T-helper 1 cell treated with Interleukin-12 subunit alpha and Interleukin-12 subunit beta and Interleukin-4 antibody, amounts not matched to agents 30 μg/mL and 1 μg/mL, for 36 hours (primary cell): ENCODE measurements around the gene CAMK1D.

Source experiments
- H3K27ac Mint-ChIP-seq: one replicate; pipeline ENCODE4 v1.8.0; 2021; ENCODE audit warnings: mild to moderate bottlenecking, mixed read lengths
- H3K27me3 Mint-ChIP-seq: one replicate; pipeline ENCODE4 v1.8.0; 2021; ENCODE audit warnings: low read depth, mixed read lengths
- H3K36me3 Mint-ChIP-seq: one replicate; pipeline ENCODE4 v1.8.0; 2021; ENCODE audit warnings: low read depth, mixed read lengths
- H3K4me1 Mint-ChIP-seq: one replicate; pipeline ENCODE4 v1.8.0; 2021; ENCODE audit warnings: low read depth, mixed read lengths
- H3K4me3 Mint-ChIP-seq: one replicate; pipeline ENCODE4 v1.8.0; 2021; ENCODE audit warnings: mild to moderate bottlenecking, moderate library complexity, mixed read lengths
- H3K9me3 Mint-ChIP-seq: one replicate; pipeline ENCODE4 v1.8.0; 2021; ENCODE audit warnings: mixed read lengths

Gene CAMK1D

DNA sequence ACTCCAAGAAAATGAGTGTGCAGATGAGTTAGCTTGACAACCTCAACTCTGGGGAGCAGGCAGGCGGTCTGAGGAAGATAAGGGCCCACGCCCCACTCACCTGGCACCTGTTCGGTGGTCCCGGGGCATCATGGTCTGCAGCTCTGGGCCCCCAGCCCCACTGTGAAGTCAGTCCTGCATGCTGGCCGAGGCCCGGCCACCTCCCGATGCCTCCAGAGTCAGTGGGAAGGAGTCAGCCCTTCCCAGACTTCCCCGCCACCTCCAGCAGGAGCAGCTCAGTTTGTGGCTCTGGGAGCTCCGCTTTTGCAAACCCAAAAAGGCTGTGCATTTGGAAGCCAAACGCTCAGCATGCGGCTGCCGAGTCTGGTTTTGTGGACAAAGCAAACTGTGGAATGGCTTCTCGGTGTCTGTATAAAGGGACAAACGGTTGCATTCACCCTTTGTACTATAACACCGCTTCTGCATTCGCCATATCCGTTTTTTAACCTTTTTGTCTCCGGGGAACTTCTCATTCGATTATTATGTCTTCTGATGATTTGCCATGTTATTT, 484.8 kb downstream of the CAMK1D start:
- H3K27me3 Mint-ChIP-seq = no peaks in the 10 kb centered on the region
- H3K36me3 Mint-ChIP-seq = no peaks in the 10 kb centered on the region
- no peak overlapping the region for H3K27ac Mint-ChIP-seq
- H3K4me3 Mint-ChIP-seq = no peak overlapping the region
- H3K4me1 Mint-ChIP-seq = no peaks in the 10 kb centered on the region
- H3K9me3 Mint-ChIP-seq = no peaks in the 10 kb centered on the region

DNA sequence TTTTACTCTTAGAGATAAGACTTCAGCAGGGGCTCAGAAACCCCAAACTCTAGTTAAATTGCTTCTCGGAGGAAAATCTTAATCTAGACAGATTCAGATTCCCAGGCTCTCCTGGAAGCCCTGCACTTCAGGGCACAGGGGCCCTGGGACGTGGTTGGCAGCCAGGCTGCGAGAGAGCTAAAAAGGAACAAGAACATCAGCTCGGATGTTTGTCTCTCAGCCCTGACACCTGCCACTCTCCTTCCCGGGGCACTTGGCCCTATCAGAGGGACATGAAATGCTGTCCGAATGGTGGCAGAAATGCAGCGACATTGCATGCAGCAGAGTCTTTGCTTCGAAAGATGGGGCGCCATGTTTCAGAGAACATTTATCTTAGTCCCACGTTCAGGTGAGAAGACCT, 485.4 kb downstream of the CAMK1D start:
- H3K4me1 Mint-ChIP-seq = no peaks in the 10 kb centered on the region
- no peak overlapping the region for H3K27ac Mint-ChIP-seq
- H3K27me3 Mint-ChIP-seq = no peaks in the 10 kb centered on the region
- H3K36me3 Mint-ChIP-seq = no peaks in the 10 kb centered on the region
- no peak overlapping the region for H3K4me3 Mint-ChIP-seq
- no peaks in the 10 kb centered on the region for H3K9me3 Mint-ChIP-seq

DNA sequence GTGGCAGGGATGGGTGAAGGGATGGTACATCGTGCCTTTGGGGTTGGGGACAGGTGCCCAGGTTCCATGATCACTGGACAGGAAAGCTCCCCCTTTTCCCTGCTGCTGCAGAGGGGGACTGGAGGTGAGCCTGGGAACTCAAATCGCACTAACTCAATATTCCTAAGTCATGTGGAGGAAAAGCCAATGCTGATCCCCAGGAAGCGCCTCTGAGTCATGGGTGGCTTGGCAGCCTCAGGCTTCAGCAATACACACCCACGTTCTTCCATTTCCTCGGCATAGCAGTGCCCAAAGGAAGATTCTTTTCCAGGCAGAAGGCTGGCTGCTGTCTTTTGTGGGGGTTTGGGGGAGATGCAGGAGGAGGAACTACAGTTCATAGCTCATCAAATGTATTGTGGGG, 486.4 kb downstream of the CAMK1D start:
- H3K27ac Mint-ChIP-seq = no peak overlapping the region
- no peak overlapping the region for H3K4me3 Mint-ChIP-seq
- no peaks in the 10 kb centered on the region for H3K4me1 Mint-ChIP-seq
- no peaks in the 10 kb centered on the region for H3K36me3 Mint-ChIP-seq
- no peaks in the 10 kb centered on the region for H3K27me3 Mint-ChIP-seq
- no peaks in the 10 kb centered on the region for H3K9me3 Mint-ChIP-seq

DNA sequence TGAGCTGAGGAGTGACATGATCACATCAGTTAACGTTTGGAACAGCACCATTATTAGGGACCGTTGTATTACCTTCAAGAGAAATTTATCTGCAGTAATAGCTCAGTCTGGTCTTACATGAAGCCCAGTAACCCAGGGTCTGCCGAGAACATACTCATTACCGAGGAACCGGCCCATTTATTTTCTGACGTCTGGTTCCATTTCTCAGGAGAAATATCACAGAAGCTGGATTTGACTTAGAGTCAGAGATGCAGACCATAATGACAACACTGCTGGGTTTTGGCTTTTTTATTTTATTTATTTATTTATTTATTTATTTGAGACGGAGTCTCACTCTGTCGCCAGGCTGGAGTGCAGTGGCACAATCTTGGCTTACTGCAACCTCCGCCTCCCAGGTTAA, 489.0 kb downstream of the CAMK1D start:
- no peaks in the 10 kb centered on the region for H3K36me3 Mint-ChIP-seq

DNA sequence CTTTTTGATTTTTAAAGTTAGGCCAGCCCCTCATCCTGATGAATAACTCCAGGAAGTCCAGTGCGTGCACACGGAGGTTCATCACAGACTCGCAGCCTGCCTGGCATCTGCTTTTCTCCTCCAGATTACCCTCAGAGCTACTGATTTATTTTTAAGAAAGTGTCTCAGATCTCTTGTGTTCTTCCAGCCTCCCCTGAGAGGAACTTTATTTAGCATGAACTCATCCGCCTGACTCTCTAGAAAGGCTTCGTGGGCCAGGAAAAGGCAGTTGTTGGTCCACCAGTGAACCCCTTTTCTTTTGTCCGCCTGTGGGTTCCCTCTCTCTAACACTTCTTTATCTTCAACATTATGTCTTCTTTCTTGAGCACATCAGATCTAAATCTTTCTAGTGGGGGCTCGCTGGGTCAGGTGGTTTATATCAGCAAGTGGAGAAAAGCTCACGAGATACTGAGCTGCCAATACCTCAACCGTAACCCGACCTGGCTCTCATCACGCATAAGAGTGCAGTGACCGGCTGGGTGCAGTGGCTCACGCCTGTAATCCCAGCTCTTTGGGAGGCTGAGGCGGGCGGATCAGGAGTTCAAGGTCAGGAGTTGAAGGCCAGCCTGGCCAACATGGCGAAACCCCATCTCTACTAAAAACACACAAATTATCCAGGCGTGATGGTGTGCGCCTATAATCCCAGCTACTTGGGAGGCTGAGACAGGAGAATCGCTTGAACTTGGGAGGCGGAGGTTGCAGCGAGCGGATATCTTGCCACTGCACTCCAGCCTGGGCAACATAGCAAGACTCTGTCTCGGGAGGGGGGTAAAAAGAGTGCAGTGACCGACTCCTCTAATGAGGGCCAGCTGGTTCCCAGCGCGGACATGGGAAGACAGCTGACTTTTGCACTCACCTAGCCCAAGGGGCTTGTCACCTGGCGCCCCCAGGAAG, 489.9 kb downstream of the CAMK1D start:
- H3K4me1 Mint-ChIP-seq = no peaks in the 10 kb centered on the region

More for the DNA sequence above, 489.0 kb downstream of the CAMK1D start:
- no peak overlapping the region for H3K4me3 Mint-ChIP-seq
- H3K4me1 Mint-ChIP-seq = no peaks in the 10 kb centered on the region
- H3K27ac Mint-ChIP-seq = no peak overlapping the region
- no peaks in the 10 kb centered on the region for H3K9me3 Mint-ChIP-seq
- H3K27me3 Mint-ChIP-seq = no peaks in the 10 kb centered on the region

DNA sequence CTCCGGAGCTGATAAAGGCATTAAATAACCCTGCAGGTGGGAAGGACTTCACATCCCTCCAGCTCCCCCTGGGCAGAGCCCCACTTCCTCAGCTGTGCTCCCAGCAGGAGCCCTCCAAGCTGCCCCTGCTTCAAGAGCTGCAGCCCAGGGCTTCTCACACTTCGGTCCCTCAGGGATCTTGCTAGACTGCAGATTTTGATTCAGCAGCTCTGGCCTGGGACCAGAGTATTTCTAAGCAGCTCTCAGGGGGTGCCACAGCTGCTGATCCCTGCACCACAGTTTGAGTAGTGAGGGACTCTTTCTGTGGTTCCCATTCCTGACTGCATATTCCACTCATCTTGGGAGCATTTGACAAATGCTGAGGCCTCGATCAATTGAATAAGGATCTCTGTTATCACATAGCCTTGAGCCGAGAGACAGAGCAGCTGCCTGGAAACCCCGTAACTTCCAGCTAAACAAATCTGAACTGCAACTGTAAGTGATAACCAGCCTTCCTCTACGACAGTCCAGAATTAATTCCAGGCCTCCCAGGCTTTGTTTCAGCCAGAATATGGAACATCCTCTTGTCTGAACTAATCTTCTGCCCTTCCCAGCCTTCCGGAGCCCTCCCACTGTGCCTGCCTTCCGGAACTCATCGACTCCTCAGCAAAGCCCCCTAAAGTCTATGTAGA, 490.7 kb downstream of the CAMK1D start:
- Mint-ChIP-seq H3K36me3 (no peaks in the 10 kb centered on the region), H3K27me3 (peaks cover 2% of the 10 kb centered on the region), H3K4me1 (no peaks in the 10 kb centered on the region), H3K27ac (no peak overlapping the region), H3K4me3 (no peak overlapping the region), H3K9me3 (no peaks in the 10 kb centered on the region)

More for the DNA sequence above, 489.9 kb downstream of the CAMK1D start:
- no peaks in the 10 kb centered on the region for H3K9me3 Mint-ChIP-seq
- no peak overlapping the region for H3K4me3 Mint-ChIP-seq
- H3K27me3 Mint-ChIP-seq = no peaks in the 10 kb centered on the region
- H3K27ac Mint-ChIP-seq = no peak overlapping the region
- no peaks in the 10 kb centered on the region for H3K36me3 Mint-ChIP-seq

DNA sequence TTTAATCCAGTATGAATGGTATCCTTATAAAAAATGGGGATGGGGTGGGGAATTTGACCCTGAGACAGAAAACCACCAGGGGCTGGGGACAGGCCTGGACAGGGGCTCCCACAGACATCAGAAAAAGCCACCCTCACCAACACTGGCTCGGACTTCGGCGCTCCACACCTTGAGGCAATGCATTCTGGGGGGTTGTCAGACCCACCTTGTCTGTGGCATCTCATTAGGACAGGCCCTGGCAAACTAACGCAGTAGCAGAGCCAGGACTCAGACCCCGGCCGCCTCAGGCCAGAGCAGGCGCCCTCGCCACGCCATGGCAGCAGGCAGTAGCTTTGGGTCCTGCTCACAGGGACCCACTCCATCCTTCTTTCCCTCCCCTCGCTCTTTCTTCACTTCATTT, 492.1 kb downstream of the CAMK1D start:
- Mint-ChIP-seq H3K9me3 (no peaks in the 10 kb centered on the region), H3K27ac (no peak overlapping the region), H3K36me3 (no peaks in the 10 kb centered on the region), H3K27me3 (peaks cover 9% of the 10 kb centered on the region), H3K4me1 (no peaks in the 10 kb centered on the region), H3K4me3 (no peak overlapping the region)

DNA sequence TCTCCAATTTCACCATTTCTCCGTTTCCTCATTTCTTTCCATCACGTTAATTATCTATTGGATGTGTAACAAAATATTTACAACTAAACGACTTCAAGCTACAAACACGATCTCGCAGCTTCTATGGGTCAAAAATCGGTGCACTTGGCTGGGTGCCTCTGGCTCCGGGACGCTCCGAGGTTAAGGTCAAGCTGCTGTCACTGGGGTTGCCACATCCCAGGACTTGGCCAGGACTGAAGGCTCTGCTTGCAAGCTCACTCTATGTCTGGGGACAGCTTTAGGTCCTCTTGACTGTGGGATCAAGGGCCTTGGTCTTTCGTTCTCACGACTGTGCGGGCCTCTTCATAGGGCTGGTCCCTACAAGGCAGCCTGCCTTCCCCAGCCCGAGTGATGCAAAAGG, 492.5 kb downstream of the CAMK1D start:
- Mint-ChIP-seq H3K27me3 (peaks cover 10% of the 10 kb centered on the region), H3K36me3 (no peaks in the 10 kb centered on the region), H3K4me1 (no peaks in the 10 kb centered on the region), H3K27ac (no peak overlapping the region), H3K4me3 (no peak overlapping the region), H3K9me3 (no peaks in the 10 kb centered on the region)

DNA sequence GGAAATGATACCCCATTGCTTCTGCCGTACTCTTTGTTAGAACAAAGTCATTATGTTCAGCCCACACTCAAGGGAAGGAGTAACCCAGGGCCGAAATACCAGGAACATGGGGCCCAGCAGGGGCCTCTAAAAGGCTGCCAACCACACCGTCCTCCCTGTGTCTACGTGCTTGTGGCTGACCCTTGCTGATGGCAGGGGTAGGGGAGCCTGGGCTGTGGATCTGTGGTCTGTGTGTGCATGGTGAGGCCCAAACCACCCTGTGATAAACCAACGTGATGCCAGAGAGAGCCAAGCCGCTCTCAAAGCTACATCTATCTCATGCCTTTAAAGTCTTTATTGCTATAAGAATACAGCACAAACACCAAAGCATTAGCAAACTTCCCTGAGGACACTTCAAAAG, 493.0 kb downstream of the CAMK1D start:
- H3K36me3 Mint-ChIP-seq = no peaks in the 10 kb centered on the region
- H3K27ac Mint-ChIP-seq = no peak overlapping the region
- H3K4me1 Mint-ChIP-seq = no peaks in the 10 kb centered on the region
- H3K27me3 Mint-ChIP-seq = peaks cover 14% of the 10 kb centered on the region
- no peaks in the 10 kb centered on the region for H3K9me3 Mint-ChIP-seq
- H3K4me3 Mint-ChIP-seq = no peak overlapping the region

DNA sequence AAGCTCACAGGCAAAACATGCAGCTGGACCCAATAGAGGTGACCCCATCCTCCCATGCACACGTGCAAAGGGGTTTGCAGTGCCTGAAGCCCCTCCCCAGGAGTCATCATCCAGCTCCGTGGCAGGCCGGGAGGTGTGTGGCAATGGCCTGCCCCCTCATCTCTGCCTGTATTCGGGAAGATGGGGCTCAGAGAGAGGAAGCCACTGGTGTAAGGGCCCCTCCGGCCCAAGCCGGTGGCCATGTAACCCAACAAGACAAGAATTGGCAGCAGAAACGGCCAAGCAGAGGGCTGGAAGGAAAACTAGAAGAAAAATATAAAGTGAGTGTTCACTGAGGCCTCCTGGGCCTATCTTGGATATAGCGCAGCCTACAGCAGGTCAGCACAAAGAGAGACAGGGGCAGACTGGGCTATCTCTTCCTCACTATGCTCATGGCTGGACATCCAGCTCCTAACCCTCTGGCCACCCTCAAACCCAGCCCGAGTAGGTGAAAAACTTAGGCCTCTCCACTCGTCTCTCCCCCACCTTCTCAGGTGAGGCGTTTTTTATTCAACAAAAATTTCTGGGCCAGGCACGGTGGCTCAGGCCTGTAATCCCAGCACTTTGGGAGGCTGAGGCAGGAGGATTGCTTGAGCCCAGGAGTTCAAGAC, 494.1 kb downstream of the CAMK1D start:
- Mint-ChIP-seq H3K27ac (no peak overlapping the region), H3K9me3 (no peaks in the 10 kb centered on the region)

DNA sequence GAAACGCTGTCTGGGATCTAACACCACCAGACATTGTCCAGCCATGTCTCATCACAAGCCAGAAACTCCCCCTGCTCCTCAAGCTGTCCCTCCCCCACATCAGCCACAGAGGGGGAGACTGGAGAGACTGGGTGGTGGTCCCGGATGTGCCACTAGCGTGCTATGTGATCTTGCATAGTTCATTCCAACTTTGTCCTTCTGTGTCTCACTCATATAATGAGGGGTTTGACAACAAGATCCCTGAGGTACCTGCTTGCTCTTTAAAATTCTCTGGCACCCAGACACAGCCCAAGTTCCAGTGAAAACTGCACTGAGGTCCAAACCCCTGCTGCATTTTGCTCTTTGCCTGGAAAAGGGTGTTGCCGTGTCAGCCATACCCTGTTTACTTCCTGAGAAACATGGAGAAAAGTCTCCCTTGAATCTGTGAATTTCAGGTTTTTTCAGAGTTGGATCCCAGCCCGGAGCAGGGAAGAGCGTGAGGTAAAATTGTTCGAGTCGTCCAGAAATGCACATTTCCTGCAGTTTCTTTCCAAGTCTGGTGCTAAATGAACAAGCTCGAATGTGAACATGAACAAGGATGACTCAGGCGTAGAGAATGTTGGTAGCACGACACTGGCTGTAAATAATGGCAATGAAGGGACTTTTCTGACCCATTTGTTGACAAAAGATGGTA, 495.6 kb downstream of the CAMK1D start:
- no peaks in the 10 kb centered on the region for H3K4me1 Mint-ChIP-seq
- peaks cover 16% of the 10 kb centered on the region for H3K27me3 Mint-ChIP-seq
- H3K4me3 Mint-ChIP-seq = no peak overlapping the region
- H3K36me3 Mint-ChIP-seq = no peaks in the 10 kb centered on the region
- no peaks in the 10 kb centered on the region for H3K9me3 Mint-ChIP-seq
- H3K27ac Mint-ChIP-seq = no peak overlapping the region

More for the DNA sequence above, 494.1 kb downstream of the CAMK1D start:
- H3K36me3 Mint-ChIP-seq = no peaks in the 10 kb centered on the region
- no peaks in the 10 kb centered on the region for H3K4me1 Mint-ChIP-seq
- no peak overlapping the region for H3K4me3 Mint-ChIP-seq
- peaks cover 16% of the 10 kb centered on the region for H3K27me3 Mint-ChIP-seq

DNA sequence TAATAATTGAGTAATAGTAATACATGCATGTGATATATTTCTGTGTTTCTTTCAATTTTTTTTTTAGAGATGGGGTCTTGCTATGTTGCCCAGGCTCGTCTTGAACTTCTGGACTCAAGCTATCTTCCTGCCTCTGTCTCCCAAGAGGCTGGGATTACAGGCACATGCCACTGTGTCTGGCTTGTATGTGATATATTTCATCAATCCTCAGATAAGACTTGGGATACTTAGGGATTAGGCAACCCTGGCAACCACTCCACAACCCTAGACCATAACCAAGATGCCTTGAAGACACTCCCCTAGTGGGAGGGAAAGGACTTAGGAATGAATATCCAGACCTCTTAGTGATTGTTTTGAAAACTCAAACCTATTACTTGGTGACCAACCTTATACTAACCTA, 497.4 kb downstream of the CAMK1D start:
- peaks cover 16% of the 10 kb centered on the region for H3K27me3 Mint-ChIP-seq
- H3K4me3 Mint-ChIP-seq = no peak overlapping the region
- H3K9me3 Mint-ChIP-seq = no peaks in the 10 kb centered on the region
- H3K4me1 Mint-ChIP-seq = no peaks in the 10 kb centered on the region
- no peaks in the 10 kb centered on the region for H3K36me3 Mint-ChIP-seq
- H3K27ac Mint-ChIP-seq = no peak overlapping the region

DNA sequence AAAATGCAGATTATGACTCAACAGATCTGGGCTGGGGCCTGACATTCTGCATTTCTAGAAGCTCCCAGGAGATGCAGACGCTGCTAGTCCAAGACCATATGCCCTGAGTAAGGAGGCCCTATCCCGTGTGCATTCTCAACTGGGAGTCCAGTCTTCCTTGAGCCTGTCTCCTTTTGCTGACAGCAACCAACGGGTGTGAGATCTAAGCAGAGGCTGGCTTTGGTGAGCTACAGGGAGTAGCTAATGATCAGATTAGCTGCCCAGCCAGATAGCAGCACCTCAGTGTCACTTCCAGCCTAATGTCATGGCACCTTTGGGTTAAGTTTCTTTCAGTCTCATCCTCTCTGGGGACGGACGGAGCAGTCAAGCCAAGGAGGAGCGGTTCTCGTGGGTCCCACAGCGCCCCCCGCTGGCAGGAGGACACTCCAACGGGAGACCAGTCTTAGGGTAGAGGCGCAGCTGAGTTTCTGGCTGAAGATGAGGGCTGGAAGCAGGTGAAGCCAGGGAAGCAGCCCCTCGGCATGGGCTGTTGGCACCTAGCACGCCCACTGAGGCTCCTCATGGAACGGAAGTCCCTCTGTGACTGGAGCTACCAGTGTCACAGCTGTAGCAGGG, 498.1 kb downstream of the CAMK1D start:
- Mint-ChIP-seq H3K4me1 (no peaks in the 10 kb centered on the region), H3K27ac (no peak overlapping the region), H3K4me3 (no peak overlapping the region), H3K9me3 (no peaks in the 10 kb centered on the region), H3K27me3 (peaks cover 16% of the 10 kb centered on the region), H3K36me3 (no peaks in the 10 kb centered on the region)
